ENCODE measurements around the gene SHISAL2A.

SHISAL2A gene

DNA sequence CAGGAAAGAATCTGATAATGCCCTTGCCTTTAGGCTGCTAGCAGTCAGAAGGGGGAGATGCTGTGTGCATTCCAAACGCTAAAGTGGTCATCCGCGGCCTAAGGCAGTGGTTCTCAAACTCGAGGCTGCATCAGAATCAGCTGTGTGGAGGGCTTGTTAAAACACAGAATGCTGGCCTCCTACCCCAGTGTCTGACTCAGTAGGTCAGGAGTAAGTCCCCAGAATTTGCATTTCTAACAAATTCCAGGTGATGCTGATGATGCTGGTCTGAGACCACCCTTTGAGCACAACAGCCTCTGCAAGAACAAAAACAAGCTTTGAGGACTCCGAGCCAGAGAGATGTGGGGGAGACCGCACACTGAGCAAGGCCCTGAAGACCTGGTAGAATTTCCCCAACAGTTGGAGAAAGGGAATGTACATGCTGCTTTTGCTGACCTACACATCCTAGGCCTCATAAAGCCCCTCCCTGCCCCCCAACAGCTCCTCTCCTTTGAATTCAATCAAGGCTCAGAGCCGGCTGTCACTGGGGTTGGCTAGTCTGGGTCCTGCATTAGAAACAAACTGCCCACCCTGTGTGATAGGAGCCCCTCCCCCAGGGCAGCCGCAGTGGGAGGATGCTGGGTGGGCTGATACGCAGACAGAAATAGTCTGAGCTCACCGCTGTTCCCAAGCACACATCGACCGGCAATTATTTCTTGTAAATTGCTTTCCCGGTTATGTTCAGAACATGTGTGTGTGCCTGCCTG lies 27.1 kb downstream of the SHISAL2A start:
- DNase-seq = no peak

DNA sequence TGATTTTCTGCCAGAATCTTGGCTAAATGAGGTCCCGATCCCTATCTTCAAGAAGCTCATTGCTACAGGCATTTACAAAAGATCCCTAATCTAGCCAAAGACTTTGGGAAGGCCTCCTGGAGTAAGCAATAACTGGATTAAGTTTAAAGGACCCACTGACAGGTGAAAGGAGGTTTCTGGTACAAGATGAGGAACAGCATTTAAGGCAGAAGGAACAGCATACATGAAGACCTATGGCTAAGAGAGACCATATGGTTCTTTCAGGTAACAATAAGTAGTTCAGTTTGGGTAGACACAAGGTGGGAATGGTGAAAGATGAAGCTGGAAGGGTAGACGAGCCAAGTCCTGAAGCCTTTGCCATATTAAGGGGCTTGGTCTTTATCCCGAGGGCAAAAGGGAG lies 27.8 kb downstream of the SHISAL2A start:
- DNase-seq = no peak

DNA sequence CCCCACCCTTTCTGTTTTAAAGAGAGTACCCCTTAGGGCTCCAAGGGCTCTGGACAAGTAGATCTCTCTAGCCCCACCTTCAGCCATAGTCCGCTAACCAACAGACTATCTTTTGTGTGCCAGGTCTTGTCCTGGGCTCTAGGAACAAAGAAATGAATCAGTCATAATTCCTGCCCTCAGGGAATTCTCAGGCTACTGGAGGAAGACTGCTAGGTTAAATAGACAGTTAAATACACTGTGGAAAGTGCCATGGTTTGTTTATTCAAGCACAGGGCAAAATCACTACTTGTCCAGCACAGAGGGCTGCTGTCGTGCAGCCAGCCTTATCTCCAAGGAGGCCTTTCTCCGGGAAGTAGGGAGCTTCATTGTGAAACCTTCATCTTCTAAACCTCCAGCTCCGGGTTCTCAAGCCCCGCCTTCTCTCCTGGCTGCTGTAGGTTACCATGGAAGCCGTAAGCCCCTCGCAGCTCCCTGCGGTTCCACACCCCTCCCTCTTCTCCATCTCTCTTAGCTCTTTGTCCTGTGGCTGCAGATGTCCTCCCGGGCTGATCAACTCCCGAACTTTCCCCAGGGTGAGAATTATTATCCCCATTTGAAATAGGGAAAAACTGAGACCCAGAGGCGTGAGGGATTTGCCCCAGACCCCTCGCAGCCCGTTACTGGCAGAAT lies 29.8 kb downstream of the SHISAL2A start:
- DNase-seq = no peak

- DNase-seq = no peak
Measured at GRCh38 chr1:52663716-52664115, 30.7 kb downstream of the SHISAL2A start.

GRCh38 chr1:52665006-52665941 lies 32.3 kb downstream of the SHISAL2A start:
- DNase-seq = no peak

DNA sequence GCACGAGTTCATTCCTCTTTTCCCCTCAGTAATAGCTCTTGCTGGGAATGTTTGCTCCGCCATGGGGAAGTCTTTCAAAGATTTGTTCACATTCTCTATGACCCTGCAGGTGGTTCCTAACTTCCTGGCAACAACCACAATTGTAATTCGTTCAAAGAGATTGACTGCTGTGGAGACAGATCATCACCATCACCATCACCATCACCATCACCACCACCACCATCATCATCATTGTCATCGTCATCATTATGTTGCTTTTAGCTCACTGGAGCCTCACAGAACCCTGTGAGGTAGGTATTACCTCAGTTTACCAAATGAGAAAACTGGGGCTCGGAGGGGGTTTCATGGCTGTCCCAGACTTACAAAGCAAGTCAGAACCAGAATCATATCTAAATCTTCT lies 34.3 kb downstream of the SHISAL2A start:
- DNase-seq = no peak

- no peak for DNase-seq
Measured at GRCh38 chr1:52667984-52668383, 35.0 kb downstream of the SHISAL2A start.

DNA sequence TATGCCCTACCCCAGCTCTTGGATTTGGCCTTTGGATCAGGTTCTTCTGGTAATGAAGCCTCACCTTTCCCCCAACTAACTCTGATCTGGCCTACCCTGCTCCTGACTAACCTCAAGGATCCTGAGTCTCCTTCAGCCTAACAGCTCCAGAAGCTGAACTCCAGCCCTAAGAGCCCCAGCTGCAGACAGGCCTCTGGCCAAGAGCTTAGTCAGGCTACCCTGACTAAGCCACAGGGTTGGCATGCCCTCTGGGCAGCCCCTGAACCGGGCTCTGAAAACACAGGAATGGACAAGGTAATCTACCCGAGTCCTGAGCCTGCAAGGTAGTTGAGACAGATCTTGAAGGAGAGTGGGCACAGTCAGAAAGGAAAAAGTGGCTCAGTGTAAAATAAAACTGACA lies 35.7 kb downstream of the SHISAL2A start:
- DNase-seq = no peak

- DNase-seq = no peak
Measured at GRCh38 chr1:52669696-52670095, 36.7 kb downstream of the SHISAL2A start.

GRCh38 chr1:52670604-52671003 lies 37.6 kb downstream of the SHISAL2A start:
- DNase-seq = no peak

DNA sequence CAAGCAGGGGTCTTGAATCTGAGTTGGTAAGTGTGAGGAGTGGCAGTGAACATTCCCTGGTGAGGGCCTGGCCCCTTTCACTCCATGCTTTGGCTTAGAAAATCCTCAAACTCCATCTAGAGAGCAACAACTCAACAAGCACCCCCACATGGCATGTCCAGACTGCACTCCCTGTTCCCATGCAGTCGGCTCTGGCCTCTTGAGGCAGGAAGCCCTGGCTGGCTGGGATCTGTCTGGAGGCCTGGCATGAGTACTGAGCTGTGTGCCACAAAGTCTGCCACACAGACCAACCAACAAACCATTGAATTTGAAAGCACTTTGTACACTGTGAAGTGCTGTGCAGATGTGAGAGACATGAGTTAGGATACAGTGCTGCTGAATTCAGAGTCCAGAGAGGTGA lies 40.0 kb downstream of the SHISAL2A start:
- DNase-seq = peak in 2 of 14 donors; percentile 1 to 21

DNA sequence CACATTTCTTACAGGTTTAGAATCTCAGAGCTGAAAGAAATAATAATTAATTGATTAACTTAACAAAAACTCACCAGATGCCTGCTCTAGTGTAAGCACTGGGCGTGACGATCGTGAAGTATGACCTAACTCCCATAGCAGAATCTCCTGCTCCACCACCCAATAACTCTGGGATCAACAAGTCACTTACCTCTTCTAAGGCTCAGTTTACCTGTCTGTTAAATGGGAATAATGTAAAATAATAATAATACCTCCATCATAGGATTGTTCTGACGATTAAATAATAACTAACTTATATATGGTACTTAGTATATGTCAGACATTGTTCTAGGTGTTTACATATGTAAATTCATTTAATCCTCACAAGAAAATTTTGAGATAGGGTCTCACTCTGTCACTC lies 40.5 kb downstream of the SHISAL2A start:
- DNase-seq = no peak

DNA sequence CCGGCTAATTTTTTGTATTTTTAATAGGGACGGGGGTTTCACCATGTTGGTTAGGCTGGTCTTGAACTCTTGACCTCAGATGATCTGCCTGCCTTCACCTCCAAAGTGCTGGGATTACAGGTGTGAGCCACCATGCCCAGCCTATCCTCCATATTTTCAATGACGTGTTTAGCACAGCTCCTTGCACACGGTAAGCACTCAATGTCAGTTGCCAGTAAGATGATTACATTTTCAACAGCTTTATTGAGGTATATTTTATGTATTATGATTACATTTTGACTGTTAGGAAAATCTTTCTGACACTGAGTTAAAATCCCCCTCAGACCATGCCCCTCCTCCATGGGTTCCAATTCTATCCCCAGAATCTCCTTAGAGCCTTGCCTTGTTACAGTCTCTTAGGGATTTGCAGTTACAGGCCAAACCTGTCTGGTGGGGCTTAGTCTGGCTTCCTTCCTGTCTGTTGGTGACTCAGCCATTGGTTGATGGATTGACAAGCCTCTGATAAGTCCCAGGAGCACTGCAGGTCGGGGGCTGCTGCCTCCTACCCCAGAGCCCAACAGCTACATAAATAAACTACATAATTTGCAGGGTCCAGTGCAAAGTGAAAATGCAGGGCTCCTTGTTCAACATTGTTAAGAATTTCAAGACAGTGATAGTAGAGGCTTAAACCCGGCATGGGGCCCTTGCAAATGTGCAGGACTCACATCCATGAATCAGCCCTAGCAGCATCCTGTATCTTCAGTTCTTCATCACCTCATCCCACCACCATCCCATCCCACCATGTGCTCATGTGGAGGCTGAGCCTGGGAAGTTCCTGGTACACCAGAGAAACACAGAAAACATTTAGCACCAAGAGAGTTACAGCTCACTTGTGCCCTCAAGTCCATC lies 41.8 kb downstream of the SHISAL2A start:
- no peak for DNase-seq

- DNase-seq = peak in 8 of 14 donors; percentile 7 to 45 (median 16)
Measured at GRCh38 chr1:52676249-52676903, 43.4 kb downstream of the SHISAL2A start.

GRCh38 chr1:52677076-52677806 lies 44.3 kb downstream of the SHISAL2A start:
- DNase-seq = peak in 2 of 14 donors; percentile 0 to 5

DNA sequence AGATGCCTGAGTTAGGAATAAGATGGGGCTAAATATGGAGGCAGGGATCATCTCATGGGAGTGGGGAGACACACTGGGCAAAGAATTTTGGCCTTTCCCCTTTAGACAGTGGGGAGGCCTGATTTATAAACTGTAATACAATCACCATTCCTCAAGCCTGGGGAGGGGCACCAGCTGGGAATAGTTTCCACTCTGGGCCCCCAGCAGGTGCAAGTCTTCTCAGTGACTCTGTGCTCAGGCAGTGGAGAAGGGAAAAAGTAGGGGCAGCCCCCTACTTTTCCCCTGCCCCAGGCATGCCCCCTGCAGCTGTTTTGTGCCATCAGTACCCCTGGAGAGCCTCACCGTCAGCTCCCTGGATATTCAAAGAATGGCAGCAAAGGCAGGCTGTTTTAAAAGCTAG lies 46.1 kb downstream of the SHISAL2A start:
- no peak for DNase-seq

DNA sequence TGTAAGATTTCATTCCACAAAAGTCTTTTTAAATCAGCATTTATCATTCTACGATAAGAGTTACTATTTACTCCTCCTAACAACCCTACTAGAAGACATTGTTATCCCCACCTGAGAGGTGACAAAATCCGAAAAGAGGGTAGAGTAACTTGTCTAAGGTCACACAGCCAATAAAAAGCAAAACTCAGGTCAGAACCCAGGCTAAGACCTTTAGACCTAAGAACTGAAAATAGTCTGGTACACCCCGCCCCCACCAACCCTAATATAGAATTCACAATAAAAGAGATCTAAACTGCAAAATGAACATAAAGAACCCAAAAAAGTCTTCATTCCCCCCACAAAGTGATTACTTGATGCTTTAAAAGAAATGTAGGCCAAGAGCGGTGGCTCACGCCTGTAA lies 46.5 kb downstream of the SHISAL2A start:
- DNase-seq = no peak

DNA sequence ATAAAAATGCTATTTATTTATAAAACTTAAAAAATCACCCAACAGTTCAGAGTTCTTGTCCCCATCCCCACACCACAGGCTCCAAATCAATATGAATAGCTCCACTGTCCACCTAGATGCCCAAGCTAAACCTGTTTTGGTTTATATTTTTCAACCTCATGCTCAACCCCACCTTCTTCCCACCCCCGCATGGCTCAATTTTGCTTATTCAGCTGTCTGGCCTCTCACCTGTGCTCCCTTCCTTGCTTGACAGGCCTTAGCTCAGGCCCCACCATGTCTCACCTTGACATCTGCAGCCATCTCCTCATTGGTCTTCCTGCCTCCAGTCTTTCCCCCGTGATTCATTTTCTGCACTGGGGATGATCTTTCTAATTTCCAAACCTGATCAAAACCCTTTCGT lies 47.4 kb downstream of the SHISAL2A start:
- DNase-seq = no peak

GRCh38 chr1:52681136-52681535 lies 48.2 kb downstream of the SHISAL2A start:
- DNase-seq = no peak

- no peak for DNase-seq
Measured at GRCh38 chr1:52683367-52683940, 50.5 kb downstream of the SHISAL2A start.

All from C1 segment of cervical spinal cord (tissue), 14 donors.